GM19467 (cell line): ENCODE data around the gene SPDYE5.

Source experiments
- ATAC-seq: cut with Tn5 transposase; IDR thresholded peaks from one replicate; pipeline ENCODE4 v1.9.1; 2021; ENCODE audit warnings: mild to moderate bottlenecking, moderate library complexity; ENCODE audit not compliant: unreplicated experiment

The SPDYE5 gene

DNA sequence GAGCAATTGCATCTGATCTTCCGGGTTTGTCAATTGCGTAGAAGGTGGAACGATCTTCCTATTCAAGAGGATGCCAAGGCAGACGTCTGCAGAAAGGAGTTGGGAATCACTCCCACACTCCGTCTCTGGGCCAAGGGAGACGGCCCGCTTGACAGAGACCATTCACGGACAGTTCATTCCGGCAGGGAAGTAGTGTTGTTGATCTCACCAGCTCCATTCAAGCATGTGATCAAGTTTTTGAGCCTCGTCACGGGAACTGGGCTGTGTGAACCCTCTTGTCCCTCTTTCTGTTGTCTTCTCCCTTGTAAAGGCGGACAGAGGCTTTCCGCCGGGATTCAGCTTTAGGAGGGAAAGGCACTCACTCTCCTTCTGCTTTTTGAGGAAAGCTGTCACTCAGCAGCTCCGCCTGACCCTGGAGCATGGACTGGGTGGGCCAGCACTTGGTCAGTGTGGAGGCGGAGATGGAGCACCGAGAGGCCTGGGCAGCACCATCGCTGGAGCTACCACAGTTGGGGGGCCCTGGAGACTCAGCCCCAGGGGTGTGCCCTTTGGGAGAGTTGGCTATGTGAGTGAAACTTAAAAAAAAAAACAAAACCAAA, 44.9 kb downstream of the SPDYE5 start:
- ATAC-seq, result no peak

DNA sequence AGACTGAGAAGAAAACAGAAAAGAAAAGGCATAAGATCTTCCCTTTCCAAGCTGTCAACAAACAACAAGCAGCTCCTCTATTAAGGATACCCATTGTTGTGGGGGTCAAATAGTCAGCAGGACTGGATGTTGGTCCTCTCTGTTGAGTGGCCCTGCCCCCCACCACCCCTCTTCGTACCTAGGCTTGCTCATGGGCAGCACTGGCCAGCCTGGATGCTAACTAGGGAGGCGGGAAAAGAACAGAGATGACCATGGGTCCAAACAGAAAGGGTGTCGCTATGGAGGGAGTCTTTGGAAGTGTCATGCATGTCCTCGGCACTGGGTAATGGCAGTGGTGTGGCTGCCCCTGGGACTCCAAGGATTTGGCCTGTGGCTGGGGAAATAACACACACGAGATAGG, 45.6 kb downstream of the SPDYE5 start:
- ATAC-seq, result no peak

DNA sequence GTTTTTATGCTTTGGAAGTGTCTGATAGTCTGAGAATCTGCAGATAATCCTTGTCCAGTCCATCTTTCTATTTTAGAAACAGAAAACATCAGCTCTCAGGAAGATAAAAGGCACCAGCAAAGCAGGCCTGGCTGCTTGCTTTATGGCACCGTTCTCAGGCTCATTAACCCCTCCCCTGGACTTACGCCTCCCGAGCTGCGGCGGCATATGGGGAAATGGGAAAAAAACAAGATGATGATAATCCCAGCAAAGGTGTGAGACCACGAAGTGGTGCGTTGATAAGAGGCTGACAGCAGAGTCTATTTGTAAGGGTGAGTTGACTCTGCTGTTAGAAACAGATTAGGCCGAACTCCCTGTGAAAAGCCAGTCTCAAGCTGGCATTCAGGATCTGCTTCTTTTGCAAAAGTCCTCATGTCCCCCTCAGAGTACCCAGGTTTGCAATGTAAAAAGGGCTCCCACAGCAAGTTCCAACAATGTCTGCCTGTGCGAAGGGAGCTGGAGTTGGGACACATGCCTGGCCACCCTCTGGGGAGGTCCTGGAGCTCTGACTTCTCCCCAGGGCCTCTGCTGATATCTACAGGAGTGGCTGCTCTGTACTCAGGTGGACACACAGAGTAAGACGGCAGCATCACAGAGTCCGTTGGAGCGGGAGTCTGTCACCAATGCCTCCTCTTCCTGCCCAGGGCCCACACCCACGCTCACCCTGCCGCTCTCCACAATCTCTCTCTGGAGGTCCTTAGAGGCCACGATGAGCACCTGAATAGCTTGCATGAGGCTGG, 54.3 kb downstream of the SPDYE5 start:
- ATAC-seq, result no peak
